GM12864 (cell line): ENCODE data around the gene SIPA1L3.

Experiments used
- DNase-seq: peaks from one replicate; pipeline ENCODE4 v3.0.0-alpha.2; 2011; ENCODE audit warnings: low read depth
- H3K4me3 ChIP-seq: 2 replicates; pipeline ENCODE4 v1.5.1; 2011; ENCODE audit warnings: mild to moderate bottlenecking, low read depth, low read length, control low read depth
- TF ChIP-seq, protein P1 (sequence below): IDR thresholded peaks from 2 replicates; pipeline ENCODE4 v1.5.1; 2011; ENCODE audit warnings: low read depth, mild to moderate bottlenecking, moderate library complexity, low read length, control low read depth, inconsistent platforms; ENCODE audit errors: missing control alignments

The SIPA1L3 gene

DNA sequence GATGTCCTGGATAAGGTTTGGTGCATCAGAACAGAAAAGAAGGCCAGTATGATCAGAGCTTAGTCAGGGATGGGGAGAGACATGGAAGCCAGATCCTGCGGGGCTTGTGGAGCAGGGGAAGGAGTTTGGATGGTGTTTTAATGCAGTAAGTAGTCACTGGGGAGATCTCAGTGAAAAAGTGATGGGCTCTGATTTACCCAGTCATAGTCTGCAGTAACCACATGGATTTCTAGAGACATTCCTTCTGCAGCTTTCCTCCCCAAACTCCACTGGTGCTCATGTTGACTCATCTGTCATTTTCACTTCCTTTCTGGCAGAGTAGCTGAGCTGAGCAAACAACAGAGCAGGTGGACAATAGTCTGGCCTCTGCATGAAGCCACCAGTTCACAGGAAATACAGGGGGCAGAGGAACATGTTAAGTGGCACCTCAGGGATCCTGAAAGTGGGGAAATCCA lies 172.9 kb downstream of the SIPA1L3 start:
- TF ChIP-seq, protein P1, sequence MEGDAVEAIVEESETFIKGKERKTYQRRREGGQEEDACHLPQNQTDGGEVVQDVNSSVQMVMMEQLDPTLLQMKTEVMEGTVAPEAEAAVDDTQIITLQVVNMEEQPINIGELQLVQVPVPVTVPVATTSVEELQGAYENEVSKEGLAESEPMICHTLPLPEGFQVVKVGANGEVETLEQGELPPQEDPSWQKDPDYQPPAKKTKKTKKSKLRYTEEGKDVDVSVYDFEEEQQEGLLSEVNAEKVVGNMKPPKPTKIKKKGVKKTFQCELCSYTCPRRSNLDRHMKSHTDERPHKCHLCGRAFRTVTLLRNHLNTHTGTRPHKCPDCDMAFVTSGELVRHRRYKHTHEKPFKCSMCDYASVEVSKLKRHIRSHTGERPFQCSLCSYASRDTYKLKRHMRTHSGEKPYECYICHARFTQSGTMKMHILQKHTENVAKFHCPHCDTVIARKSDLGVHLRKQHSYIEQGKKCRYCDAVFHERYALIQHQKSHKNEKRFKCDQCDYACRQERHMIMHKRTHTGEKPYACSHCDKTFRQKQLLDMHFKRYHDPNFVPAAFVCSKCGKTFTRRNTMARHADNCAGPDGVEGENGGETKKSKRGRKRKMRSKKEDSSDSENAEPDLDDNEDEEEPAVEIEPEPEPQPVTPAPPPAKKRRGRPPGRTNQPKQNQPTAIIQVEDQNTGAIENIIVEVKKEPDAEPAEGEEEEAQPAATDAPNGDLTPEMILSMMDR: no peak
- H3K4me3 ChIP-seq: no peak overlapping the region
- peak; percentile 71 for DNase-seq

DNA sequence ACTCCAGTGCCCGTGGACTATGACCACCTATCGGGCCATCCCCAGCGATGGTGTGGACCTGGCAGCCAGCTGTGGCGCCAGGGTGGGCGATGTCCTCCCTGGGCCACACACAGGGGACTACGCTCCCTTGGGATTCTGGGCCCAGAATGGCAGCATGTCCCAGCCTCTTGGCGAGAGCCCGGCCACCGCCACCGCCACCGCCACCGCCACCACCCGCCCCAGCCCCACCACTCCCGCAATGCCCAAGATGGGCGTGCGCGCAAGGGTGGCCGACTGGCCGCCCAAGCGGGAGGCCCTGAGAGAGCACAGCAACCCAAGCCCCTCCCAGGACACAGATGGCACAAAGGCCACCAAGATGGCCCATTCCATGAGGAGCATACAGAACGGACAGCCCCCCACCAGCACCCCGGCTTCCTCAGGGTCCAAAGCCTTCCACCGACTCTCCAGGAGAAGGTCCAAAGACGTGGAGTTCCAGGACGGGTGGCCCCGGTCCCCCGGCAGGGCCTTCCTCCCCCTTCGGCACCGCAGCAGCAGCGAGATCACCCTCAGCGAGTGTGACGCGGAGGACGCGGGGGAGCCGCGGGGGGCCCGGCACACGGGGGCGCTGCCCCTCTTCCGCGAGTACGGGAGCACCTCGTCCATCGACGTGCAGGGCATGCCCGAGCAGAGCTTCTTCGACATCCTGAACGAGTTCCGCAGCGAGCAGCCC lies 174.7 kb downstream of the SIPA1L3 start:
- TF ChIP-seq, protein P1: no peak
- DNase-seq: no peak
- no peak overlapping the region for H3K4me3 ChIP-seq

DNA sequence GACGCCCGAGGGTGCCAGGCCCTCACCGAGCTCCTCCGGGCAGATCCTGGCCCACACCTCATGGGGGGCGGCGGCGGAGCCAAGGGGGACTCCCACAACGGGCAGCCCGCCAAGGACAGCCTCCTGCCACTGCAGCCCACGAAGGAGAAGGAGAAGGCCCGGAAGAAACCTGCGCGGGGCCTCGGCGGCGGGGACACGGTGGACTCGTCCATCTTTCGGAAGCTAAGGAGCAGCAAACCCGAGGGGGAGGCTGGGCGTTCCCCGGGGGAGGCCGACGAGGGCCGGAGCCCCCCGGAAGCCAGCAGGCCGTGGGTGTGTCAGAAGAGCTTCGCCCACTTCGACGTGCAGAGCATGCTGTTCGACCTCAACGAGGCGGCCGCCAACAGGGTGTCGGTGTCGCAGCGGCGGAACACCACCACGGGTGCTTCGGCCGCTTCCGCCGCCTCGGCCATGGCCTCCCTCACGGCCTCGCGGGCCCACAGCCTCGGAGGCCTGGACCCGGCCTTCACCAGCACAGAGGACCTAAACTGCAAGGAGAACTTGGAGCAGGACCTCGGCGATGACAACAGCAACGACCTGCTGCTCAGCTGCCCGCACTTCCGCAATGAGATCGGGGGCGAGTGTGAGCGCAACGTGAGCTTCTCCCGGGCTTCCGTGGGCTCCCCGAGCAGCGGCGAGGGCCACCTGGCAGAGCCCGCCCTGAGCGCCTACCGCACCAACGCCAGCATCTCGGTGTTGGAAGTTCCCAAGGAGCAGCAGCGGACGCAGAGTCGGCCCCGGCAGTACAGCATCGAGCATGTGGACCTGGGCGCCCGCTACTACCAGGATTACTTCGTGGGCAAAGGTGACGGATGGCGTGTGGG lies 175.5 kb downstream of the SIPA1L3 start:
- H3K4me3 ChIP-seq: no peak overlapping the region
- DNase-seq: no peak
- TF ChIP-seq, protein P1: no peak

DNA sequence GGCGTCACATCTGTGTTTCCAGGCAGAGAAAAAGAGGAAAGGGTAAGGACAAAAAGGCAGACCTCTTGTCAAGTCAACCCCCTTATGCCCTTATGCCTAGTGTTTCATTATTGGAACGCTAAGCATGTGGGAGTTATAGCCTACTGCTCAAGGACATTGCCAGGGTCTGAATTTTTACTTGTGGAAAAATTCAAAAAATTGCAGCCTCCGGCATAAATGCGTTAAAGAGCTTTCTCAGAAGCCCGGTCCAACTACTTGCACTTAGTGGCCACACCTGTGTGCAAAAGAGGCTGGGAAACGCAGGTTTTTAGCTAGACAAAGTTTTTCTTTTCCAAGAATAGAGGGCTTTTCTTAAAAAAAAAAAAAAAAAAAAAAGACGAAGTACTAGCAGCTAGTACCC lies 177.2 kb downstream of the SIPA1L3 start:
- TF ChIP-seq, protein P1: no peak
- no peak for DNase-seq
- no peak overlapping the region for H3K4me3 ChIP-seq

DNA sequence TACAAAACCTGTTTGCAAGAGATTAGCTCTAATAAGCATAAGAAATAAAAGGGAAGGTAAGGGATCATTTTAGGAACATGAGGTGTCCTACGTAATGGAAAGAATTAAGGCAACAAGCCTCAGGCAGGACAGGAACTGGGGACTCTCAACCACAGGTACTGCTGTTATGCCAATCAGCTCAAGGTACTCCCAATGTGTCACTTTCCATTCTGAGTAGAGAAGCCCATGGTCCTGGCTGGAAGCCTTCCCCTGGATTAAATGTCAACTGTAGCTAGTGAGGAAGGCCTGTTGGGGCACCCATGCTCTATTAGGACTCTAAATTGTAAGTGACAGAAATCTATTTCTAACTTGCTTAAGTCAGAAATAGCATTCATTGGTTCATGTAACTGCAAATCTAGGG lies 182.4 kb downstream of the SIPA1L3 start:
- no peak for DNase-seq

DNA sequence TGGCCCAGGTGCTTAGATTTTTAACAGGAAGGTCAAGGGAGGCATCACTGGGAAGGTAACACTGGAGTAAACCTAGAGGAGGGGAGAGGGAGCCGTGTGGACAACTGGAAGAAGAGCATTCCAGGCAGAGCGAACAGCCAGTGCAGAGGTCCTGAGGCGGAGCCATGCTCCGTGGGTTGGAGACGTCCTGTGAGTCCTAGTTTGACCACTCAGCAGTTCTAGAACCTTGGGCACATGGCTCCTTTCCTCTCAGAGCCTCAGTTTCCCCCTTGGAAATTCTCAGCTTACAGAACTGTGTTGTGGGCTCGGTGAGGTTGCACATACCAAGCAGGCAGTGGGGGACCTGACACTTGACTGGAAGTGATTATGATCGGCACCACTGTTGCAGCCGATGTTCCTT lies 186.1 kb downstream of the SIPA1L3 start:
- no peak for DNase-seq
- TF ChIP-seq, protein P1: no peak
- H3K4me3 ChIP-seq: no peak overlapping the region

More for the DNA sequence above, 182.4 kb downstream of the SIPA1L3 start:
- TF ChIP-seq, protein P1: no peak
- no peak overlapping the region for H3K4me3 ChIP-seq

DNA sequence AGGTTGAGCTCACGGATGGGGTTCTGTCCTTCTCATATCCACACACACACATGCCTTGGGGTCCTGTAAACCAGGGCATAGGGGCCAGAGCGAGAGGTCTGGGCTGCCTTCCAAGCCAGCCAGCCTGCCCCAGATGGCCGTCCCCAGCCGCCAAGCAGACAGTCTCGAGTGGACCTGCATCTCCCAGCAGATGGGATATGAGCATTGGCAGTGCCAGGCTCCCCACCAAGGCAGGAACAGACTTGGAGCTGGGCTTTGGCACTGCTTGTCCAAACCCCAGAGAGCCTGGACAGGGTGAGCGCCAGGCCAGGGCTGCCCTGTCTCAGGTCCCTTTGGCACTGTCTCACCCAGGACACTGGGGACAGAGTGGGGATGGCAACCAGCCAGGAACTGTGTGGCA lies 186.6 kb downstream of the SIPA1L3 start:
- TF ChIP-seq, protein P1: no peak
- DNase-seq: no peak
- H3K4me3 ChIP-seq: no peak overlapping the region
